Gastrocnemius medialis (tissue), 4 donors: ENCODE data around the gene BRAF. TPM values are rescaled to one million over a fixed set of nuclear protein-coding genes. Genes with fewer than 3 reads are reported as not detected.

ENCODE experiments used
- ATAC-seq, 2 donors: fragments of 150-250 bp; one replicate each; pipeline ENCODE4 v1.9.1; 2016
- DNase-seq, 2 donors: peaks; one replicate each; pipeline ENCODE4 v3.0.0-alpha.2; 2019
- H3K27ac ChIP-seq, 4 donors: fragments of 200-600 bp; sonication (generic); 1 replicate in 1 of 4; 2 replicates in 3 of 4; pipeline ENCODE4 v1.5.1; 2016 to 2018; ENCODE audit warnings: mild to moderate bottlenecking in 2 of 4, moderate library complexity in 1 of 4
- H3K27me3 ChIP-seq, 3 donors: fragments of 200-600 bp; sonication (generic) in 2 of 3; 1 replicate in 1 of 3; 2 replicates in 2 of 3; pipeline versions ENCODE4 v1.5.1 to v1.6.0; 2016 to 2019; ENCODE audit warnings: mild to moderate bottlenecking in 1 of 3, moderate library complexity in 1 of 3
- H3K36me3 ChIP-seq, 2 donors: fragments of 200-600 bp; sonication (generic) in 1 of 2; one replicate each; pipeline ENCODE4 v1.5.1; 2017 to 2018
- H3K4me1 ChIP-seq, 2 donors: fragments of 200-600 bp; sonication (generic) in 1 of 2; one replicate each; pipeline ENCODE4 v1.5.1; 2016 to 2017; ENCODE audit warnings: mild to moderate bottlenecking in 2 of 2
- H3K4me3 ChIP-seq, 4 donors: fragments of 200-600 bp; sonication (generic) in 3 of 4; 1 replicate in 1 of 4; 2 replicates in 3 of 4; pipeline ENCODE4 v1.5.1; 2016 to 2019; ENCODE audit warnings: mild to moderate bottlenecking in 2 of 4
- H3K9me3 ChIP-seq, 3 donors: fragments of 200-600 bp; sonication (generic) in 2 of 3; 1 replicate in 1 of 3; 2 replicates in 2 of 3; pipeline ENCODE4 v1.5.1; 2016 to 2019
- POLR2A ChIP-seq, 2 donors: fragments of 450-650 bp; IDR thresholded peaks; one replicate each; pipeline ENCODE4 v1.6.1; 2017; ENCODE audit warnings: antibody characterized with exemption in 2 of 2, mild to moderate bottlenecking in 2 of 2, moderate library complexity in 2 of 2
- in situ Hi-C, 4 donors: fragments of 200-750 bp; cut with MboI; loops; one replicate each; pipeline versions ENCODE4 v1.15.0 to v1.8.0; 2017; ENCODE audit warnings: low sequenced_read_pairs in 4 of 4
- intact Hi-C: fragments of 100-400 bp; cut with DNase I; formaldehyde crosslinking; loops from one replicate; pipeline ENCODE4 v1.15.1; 2023; ENCODE audit warnings: low total_unique reads
- total RNA-seq, 4 donors: library from RNA; depleted of rRNA; stranded (reverse); fragments of >200 nt; gene quantifications; one replicate each; pipeline versions ENCODE4 v1.1.0 to v1.2.3, GENCODE V29; 2016
- TF ChIP-seq, protein P1 (sequence below), 5 experiments: fragments of 450-650 bp in 3 of 5; fragments of 200-600 bp in 2 of 5; sonication (generic) in 2 of 5; IDR thresholded peaks in 4 of 5; conservative IDR thresholded peaks in 1 of 5; 1 replicate in 4 of 5; 2 replicates in 1 of 5; pipeline ENCODE4 v1.5.1; 2016 to 2019; ENCODE audit warnings: antibody characterized with exemption in 5 of 5, mild to moderate bottlenecking in 3 of 5, moderate library complexity in 3 of 5

Gene BRAF
- total RNA-seq, 4 donors from 2014 or later: 10.0 to 28.4 (median 19.2) TPM

DNA sequence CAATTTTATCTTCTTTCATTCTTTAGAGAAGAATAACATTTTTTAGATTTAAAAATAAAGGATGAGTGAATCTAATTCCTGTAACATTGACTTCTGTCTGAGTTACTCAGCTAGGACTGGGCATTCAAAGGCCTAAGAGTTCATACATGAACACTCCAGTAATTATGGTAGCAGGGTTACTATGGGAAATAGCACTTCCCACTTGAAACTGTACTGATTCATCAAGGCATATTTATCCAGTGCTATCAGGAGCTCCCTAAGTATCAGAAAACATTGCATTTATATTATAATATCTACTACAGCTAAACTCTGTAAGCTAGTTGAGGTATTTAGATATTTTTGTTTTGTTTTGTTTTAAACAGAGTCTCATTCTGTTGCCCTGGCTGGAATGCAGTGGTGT, 186.4 kb downstream of the BRAF start:
- no peak overlapping the region for H3K4me3 ChIP-seq
- peaks cover 0 to 29% of the 10 kb centered on the region in 2 donors for H3K36me3 ChIP-seq
- no peak for ATAC-seq
- no peaks in the 10 kb centered on the region for H3K4me1 ChIP-seq
- no peak for DNase-seq
- no peaks in the 10 kb centered on the region for H3K27me3 ChIP-seq
- no peak overlapping the region for H3K27ac ChIP-seq
- intact Hi-C loops (no loop called here), in situ Hi-C loops (no loop called here)
- TF ChIP-seq POLR2A (IDR thresholded peaks at IDR 0.05): no peak
- TF ChIP-seq, protein P1, sequence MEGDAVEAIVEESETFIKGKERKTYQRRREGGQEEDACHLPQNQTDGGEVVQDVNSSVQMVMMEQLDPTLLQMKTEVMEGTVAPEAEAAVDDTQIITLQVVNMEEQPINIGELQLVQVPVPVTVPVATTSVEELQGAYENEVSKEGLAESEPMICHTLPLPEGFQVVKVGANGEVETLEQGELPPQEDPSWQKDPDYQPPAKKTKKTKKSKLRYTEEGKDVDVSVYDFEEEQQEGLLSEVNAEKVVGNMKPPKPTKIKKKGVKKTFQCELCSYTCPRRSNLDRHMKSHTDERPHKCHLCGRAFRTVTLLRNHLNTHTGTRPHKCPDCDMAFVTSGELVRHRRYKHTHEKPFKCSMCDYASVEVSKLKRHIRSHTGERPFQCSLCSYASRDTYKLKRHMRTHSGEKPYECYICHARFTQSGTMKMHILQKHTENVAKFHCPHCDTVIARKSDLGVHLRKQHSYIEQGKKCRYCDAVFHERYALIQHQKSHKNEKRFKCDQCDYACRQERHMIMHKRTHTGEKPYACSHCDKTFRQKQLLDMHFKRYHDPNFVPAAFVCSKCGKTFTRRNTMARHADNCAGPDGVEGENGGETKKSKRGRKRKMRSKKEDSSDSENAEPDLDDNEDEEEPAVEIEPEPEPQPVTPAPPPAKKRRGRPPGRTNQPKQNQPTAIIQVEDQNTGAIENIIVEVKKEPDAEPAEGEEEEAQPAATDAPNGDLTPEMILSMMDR (IDR thresholded peaks at IDR 0.05 in 4 of 5, conservative IDR thresholded peaks at IDR 0.05 in 1 of 5): no peak
- no peaks in the 10 kb centered on the region for H3K9me3 ChIP-seq

DNA sequence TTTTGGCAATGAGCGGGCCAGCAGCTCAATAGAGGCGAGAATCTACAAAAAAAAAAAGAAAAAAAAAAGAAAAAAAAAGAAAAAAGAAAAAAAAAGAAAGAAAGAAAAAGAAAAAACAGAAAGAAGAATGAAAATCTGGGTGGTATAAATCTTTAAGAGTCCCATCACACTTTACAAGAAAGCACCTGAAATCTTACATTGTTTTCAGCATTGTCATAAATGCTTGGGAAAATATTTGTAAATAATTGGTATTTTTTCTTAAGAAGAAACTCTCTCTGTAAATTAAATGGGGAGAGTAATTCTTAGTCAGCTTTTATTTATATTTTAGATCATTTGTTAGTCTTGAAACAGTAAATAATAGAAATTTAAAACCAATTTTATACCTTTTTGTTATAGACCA, 190.0 kb downstream of the BRAF start:
- ATAC-seq (no peak), DNase-seq (no peak)
- in situ Hi-C loops: no loop called here
- no peak overlapping the region for H3K4me3 ChIP-seq
- TF ChIP-seq POLR2A (IDR thresholded peaks at IDR 0.05): no peak
- H3K27me3 ChIP-seq: no peaks in the 10 kb centered on the region
- no peak overlapping the region for H3K27ac ChIP-seq
- no peaks in the 10 kb centered on the region for H3K4me1 ChIP-seq
- H3K9me3 ChIP-seq: no peaks in the 10 kb centered on the region
- H3K36me3 ChIP-seq: peaks cover 0 to 28% of the 10 kb centered on the region in 2 donors
- intact Hi-C loops: no loop called here

DNA sequence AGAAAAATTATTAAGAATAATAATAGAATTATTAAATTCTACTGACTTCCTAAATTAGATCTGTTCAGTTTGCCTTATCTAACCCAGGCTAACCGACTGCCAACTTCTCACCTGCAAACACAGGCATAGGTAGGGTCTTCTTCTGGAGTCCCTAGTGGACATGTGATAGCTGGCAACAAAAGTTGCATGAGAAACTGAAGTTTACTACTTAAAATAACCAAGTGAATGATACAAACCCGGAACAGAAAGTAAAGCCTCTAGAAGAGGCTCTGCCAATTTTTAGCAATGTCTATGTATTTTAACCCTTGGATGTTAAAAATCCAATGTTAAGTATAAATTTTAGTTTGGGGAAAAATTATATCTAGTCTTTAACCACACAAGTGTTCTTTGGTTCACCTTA, 190.6 kb downstream of the BRAF start:
- intact Hi-C loops: no loop called here
- no peak overlapping the region for H3K4me3 ChIP-seq
- H3K4me1 ChIP-seq: no peaks in the 10 kb centered on the region
- H3K9me3 ChIP-seq: no peaks in the 10 kb centered on the region
- ATAC-seq (no peak), DNase-seq (no peak)
- H3K27ac ChIP-seq: no peak overlapping the region
- no peaks in the 10 kb centered on the region for H3K27me3 ChIP-seq
- no peak for TF ChIP-seq POLR2A (IDR thresholded peaks at IDR 0.05)
- TF ChIP-seq, protein P1 (IDR thresholded peaks at IDR 0.05 in 4 of 5, conservative IDR thresholded peaks at IDR 0.05 in 1 of 5): no peak
- in situ Hi-C loops: no loop called here
- H3K36me3 ChIP-seq: peaks cover 0 to 22% of the 10 kb centered on the region in 2 donors

DNA sequence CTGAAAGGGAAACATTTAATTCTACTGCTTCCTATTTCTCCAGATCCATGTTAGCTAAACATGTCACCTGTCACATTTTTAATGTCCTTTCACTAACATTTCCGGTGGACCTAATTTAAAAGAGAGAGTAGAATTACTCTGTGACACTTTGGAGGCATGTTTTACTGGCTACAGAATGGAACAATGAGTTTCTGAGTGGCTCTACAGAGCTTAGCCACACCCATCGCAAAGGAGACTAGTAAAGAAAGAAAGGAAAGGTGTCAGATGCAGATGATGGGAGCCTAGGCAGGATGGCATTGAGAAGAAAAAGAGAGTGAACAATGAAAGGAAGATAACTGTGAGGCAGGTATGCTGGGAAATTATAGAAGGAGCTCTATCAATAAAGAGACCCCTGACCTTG, 192.3 kb downstream of the BRAF start:
- H3K27me3 ChIP-seq: no peaks in the 10 kb centered on the region
- no peak overlapping the region for H3K4me3 ChIP-seq
- intact Hi-C loops (no loop called here), in situ Hi-C loops (no loop called here)
- no peak for TF ChIP-seq POLR2A (IDR thresholded peaks at IDR 0.05)
- TF ChIP-seq, protein P1 (IDR thresholded peaks at IDR 0.05 in 4 of 5, conservative IDR thresholded peaks at IDR 0.05 in 1 of 5): no peak
- H3K36me3 ChIP-seq: peaks cover 0 to 8% of the 10 kb centered on the region in 2 donors
- H3K27ac ChIP-seq: no peak overlapping the region
- no peaks in the 10 kb centered on the region for H3K4me1 ChIP-seq
- no peaks in the 10 kb centered on the region for H3K9me3 ChIP-seq
- ATAC-seq (no peak), DNase-seq (no peak)

DNA sequence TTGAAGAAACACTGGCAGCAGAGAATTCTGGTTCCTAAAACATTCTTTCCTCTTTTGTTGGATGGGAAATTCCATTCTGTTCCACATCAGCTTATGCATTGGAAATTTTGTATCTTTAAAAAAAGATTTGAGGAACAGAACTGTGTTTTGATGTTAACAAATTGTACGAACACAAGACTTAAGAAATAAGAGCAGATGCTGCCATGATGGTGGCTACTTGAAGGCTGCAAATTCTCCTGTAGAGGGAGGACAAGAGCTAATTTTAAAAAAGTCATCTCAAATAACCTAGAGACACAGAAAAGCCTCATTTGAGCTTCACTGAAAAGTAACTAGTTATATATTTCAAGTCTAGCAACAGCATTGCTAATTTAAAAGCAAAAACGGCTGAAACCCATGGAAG, 198.4 kb downstream of the BRAF start:
- DNase-seq: no peak
- Histone ChIP-seq H3K9me3 (no peaks in the 10 kb centered on the region), H3K4me1 (no peaks in the 10 kb centered on the region), H3K27ac (no peak overlapping the region), H3K4me3 (no peak overlapping the region), H3K36me3 (no peaks in the 10 kb centered on the region), H3K27me3 (no peaks in the 10 kb centered on the region)
- in situ Hi-C loops: no loop called here
- intact Hi-C loops: no loop called here
- no peak for ATAC-seq
- TF ChIP-seq, protein P1 (IDR thresholded peaks at IDR 0.05 in 4 of 5, conservative IDR thresholded peaks at IDR 0.05 in 1 of 5): no peak
